Measurements from ENCODE around the gene UNC45A.
A peak's percentile ranks its signal among the peaks of the same experiment; 100 is the strongest.

The UNC45A gene

DNA sequence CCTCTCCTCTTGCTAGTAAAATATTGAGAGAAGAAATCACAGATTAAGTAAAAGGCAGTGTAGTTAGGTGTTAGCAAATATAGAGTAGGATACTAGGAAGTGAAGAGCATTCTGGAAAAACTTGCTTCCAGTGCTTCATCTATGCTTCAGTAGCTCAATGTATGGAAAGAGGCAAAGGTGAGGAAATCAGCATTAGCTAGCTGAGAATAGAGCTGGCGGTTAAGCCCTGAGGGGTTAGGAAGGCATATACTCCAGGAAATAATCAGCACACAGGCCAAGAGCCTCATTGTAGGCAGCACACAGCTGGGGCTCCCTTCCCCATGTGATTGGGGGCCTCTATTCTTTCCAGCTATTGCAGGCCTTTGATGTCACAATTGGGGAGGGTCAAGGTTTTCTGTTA, 33.3 kb downstream of the UNC45A start:
- no peak for DNase-seq

DNA sequence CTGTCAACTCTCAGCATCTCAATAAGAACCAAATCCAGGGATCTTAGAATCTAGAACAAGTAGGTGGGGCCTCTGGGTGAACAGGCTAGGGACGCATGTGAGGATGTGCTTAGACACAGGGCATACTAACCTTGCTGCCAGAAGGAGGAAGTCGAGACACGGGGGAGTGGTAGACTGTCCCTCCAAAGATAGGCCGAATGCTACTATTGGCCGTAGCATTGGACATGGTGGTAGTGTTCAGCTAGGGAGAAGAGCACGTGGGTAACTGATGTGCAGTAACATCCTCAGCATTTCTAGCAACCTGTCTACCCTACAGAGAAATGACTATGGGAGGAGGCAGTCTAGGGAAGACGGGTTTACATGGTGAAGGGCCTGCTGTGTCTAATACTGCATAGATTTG, 35.2 kb downstream of the UNC45A start:
- DNase-seq = no peak

DNA sequence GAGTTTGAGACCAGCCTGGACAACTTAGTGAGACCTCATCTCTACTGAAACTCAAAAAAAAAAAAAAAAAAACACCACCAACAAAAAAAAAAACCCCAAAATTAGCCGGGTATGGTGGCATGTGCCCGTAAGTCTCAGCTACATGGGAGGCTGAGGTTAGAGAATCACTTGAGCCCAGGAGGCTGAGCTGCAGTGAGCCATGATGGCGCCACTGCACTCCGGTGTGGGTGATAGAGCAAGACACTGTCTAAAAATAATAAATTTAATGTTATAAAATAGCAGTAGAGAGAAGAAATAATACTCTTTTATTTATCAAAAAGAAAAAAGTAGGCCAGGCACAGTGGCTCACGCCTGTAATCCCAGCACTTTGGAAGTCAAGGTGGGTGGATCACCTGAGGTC, 37.0 kb downstream of the UNC45A start:
- DNase-seq = no peak

DNA sequence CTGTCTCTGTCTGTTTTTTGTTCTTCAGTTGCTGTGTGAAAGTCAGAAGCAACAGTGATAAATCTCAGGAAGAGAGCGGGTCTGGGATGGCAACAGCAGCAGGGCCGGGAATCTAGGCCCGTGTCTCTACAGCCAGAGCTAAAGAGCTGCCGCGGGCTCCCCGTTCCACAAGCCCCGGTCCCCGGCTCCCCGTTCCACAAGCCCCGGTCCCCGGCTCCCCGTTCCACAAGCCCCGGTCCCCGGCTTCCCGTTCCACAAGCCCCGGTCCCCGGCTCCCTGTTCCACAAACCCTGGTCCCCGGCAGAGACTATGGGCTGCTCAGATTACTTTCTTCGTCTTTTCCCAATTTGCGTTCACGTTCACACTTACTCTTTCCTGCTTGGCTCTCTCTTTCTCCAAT, 39.1 kb downstream of the UNC45A start:
- no peak for DNase-seq

DNA sequence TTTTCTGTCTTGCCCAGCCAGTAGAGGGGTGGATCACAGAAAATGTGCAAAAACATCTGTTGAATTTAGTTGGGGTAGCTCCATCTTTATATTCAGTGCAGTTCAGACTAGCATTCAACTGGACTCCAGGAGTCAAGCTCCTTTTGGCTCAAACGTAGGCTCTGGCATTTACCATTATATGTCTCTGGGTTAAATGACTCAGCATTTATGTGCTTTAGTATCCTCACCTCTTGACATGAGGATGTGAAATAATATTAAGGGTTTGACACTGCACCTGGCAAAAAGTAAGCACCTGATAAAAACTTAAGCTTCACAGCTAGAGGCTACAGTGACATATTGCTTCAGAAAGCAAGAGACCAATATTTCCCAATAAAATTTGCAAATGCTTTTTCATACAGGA, 44.5 kb downstream of the UNC45A start:
- no peak for DNase-seq

DNA sequence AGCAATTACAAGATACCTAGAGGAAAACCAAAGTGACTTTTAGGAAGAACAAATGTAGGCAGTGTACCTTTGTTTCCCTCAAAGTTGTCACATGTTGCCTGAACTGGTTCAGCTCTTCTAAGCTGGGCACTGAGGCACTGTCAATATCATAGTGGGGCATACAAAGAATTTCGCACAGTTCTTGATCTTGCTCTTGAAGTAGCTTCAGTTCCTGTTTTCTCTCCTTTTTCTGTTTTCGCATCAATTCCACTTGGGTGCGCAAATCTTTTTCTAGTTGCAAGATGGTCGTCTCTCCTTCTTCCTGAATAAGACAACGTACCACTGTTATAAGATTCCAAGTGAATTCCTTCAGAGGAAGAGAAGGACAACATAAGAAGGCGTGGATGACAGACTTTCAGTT, 46.6 kb downstream of the UNC45A start:
- DNase-seq = no peak

DNA sequence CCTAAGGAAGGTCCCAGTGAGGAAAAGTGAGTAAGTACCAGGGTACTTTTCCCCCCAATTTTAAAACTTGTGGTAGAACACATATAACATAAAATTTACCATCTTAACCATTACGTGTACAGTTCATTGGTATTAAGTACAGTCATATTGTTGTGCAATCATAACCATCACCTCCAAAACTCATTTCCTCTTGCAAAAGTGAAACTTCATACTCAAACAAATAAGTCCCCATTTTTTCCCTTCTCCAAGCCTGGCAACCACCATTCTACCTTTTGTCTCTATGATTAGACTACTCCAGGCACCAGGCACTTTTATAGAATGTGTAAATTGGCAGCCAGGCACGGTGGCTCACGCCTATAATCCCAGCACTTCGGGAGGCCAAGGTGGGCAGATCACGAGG, 47.0 kb downstream of the UNC45A start:
- no peak for DNase-seq

DNA sequence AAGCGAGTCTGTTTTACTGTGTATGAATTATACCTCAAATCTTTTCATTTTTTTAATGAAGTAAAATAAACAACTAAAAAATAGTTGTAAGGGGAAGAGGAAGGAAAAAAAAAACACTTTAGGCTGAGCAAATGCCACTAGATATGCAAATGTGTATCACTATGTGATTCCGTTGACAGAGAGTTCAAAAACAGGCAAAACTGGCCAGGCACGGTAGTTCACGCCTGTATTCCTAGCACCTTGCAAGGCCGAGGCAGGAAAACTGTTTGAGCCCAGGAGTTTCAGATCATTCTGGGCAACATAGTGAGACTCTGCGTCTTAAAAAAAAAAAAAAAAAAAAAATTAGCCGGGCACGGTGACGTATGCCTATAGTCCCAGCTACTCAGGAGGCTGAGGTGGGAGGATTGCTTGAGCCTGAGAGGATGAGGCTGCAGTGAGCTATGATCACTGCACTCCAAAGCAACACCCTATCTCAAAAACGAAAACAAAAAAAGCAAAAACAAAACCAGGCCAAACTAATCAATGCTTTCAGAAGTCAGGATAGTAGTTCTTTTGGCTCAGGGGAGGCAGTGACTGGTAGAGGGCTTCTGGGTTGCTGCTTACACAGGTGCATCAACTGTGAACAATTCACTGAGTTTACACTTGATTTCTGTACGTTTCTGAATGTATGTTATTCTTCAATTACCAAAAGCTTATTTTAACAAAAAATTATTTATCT, 51.9 kb downstream of the UNC45A start:
- DNase-seq = no peak

DNA sequence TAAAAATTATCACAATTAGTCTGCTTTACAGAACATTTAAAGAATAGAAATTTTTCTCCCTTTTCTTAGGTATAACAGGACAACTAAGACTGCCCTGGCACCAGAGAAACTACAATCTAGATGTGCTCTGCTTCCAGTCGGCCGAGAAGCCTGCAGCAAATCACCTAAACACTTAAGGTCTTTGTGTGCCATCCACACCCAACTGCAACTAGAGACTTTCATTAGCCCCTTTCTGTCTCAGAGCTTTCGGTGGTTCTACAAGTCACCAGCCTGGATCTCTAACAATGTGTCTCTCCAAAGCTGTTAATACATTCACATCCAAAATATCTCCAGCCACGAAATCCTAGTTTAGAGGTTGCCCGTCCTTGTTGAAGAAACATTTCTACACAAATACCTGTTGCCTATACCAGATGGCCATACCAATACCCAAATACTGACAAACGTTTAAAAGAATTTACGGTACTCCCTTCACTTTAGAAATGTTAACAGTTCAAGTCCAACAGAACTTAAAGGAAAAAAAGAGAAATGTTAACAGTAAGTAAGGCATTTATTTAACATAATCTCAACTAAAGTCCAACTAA, 52.6 kb downstream of the UNC45A start:
- DNase-seq = no peak

DNA sequence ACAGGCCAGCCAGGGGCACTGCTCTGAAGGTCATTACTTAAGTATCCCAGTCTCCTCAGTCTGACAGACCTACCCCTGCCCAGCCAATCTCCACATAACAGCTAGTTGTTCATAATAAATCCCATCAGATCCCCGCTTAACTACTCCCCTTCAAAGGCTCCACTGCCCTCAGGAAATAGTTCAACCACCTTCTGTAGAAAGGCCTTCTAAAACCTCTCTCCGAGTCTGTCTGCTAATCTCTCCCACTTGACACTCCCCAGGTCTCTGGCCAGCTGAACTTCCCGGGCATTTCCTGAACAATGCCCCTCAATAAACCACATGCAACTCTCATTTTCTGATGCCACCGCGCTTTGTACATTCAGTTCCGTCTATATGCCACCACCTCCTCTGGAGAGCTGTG, 53.2 kb downstream of the UNC45A start:
- no peak for DNase-seq

DNA sequence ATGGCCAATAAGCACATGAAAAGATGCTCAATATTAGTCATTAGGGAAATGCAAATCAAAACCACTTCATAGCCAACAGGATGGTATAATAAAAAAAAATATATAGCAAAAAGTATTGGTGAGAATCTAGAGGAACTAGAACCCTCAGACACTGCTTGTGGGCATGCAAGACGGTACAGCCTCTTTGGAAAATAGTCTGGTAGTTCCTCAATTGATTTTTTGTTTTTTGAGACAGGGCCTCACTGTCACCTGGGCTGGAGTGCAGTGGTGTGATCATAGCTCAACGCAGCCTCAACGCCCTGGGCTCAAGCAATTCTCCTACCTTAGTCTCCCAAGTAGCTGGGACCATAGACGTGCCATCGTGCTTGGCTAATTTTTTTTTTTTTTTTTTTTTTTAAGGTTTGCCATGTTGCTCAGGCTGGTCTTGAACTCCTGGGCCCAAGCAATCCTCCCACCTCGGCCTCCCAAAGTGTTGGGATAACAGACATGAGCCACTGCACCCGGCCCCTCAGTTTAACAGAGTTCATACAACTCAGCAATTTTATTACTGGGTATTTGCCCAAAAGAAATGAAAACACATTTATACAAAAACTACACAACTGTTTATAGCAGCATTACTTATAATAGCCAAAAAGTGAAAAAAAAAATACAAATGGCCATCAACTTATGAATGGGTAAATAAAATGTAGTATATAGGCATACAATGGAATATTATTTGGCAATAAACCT, 54.1 kb downstream of the UNC45A start:
- DNase-seq = no peak

DNA sequence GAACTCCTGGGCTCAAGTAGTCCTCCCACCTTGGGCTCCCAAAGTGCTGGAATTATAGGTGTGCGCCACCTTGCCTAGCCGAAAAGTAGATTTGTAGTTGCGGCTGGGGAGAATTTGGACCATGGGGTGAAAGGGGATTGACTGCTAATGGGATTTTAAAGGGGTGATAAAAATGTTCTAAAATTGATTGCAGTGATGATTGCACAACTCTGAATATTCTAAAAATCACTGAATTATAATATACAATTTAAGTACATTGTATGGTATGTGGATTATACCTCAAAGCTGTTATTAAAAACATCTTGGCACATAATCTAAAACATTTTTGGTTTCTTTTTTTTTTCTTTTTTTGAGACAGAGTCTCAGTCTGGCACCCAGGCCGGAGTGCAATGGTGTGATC, 55.4 kb downstream of the UNC45A start:
- no peak for DNase-seq

DNA sequence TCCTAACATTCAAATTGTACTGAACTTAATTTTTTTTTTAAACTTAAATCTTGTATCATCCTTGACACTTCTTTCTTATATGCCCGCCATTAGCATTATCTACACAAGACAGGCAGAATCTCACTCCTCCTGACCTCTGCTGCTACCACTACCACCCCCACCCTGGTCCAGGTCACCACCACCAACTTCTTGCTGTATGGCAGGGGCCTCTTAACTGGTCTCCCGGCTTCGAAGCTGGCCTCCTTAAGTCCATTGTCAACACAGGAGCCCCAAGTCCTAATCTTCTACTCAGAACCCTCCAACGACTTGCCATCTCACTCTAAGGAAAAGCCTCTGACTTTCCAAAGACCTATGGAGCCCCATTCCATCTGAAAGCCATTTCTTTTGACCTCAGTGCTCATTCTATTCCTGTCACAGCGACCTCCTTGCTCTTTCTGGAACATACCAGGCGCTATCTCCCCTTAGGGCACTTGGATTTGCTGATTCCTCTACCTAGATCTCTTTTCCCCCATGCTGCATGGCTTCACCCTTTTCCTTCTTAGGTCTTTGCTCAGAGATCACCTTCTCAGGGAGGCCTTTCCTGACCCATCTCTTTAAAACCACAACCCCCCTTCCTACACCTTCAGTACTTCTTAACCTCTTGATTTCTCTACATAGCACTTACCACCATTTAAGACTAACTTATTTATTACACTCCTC, 56.7 kb downstream of the UNC45A start:
- no peak for DNase-seq

DNA sequence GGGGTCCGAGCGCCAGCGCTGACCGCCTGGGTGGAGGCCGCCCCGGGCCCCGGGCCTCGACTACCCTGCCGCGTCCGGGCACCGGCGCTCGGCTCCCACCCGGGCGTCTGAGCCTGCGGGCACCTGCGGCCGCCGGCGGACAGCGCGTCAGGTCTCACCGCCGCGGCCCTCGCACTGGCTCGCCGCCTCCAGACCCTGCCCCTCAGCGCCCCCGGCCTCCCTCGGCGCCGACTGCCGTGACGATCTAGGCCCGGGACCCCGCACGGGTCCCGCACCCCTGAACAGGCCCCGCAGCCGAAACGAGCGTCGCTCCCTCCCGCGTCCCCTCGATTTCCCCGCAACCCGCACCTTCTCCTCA, 59.0 kb downstream of the UNC45A start:
- DNase-seq = peak in 1 of 2 donors; percentile 10

DNA sequence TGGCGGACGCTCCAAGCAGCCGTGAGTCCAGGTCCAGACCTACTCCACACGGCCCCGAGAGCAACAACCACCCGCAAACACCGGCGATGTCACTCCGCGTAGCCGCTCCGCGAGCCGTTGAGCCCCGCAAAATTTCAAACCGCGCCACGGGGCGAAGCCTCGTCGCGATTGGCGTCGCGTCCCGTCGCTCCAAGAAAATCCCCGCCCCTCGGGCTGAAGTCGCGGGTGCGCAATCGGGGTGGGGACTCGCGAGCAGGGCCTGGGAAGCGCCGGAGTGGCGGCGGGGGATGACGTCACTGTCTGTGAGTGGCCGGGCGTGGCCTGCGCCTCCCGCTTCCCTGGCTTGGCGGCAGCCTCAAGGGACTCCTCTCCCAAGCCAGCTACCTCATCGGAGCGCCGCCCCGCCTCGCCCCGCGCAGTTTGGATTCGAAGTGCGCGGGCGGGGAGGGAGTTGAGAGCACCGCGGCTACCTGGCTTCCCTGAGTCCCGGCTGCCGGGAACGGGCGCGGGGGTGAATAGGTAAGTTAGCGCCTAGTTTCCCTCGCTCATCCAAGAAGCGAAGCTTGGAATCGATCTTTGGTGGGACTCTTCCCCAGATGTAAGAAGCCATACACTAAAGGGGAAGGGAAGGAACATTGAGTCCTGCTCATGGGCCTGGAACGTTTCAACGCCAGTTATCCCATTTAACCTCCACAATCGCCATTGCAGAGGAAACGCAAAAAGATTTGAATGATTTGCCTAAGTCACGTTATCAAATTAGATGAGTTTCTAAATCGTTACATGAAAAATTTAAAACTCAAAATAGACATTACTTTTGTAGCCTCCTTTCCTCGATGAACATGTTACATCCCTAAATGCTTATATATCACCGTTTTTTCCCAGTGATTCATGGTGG, 59.6 kb downstream of the UNC45A start, which contains the start of gene PRC1:
PRC1 (minus strand) TSS at position 119 of the 895 bp plus-strand sequence; CDS start at position 1, 118 bp downstream.
- DNase-seq = peak; percentile 96 to 98

DNA sequence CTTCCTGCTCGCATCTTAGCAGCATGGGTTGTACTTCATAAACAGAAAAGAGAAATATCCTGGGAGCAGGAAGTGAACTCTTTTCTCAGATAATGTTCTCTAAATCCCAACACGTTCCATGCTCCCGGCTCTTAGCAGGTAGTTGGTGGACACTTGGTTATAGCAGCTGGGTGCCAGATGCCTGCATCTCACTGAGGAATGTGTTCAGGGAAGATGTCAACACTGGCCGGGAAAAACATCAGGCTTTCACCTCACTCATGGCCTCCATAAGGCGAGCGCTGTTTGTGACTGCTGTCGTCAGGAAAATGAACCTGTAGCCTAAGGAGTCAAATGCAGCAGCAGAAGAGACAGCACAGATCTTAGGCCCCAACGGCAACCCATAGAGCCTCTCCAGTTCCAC, 63.7 kb downstream of the UNC45A start:
- DNase-seq = no peak

DNA sequence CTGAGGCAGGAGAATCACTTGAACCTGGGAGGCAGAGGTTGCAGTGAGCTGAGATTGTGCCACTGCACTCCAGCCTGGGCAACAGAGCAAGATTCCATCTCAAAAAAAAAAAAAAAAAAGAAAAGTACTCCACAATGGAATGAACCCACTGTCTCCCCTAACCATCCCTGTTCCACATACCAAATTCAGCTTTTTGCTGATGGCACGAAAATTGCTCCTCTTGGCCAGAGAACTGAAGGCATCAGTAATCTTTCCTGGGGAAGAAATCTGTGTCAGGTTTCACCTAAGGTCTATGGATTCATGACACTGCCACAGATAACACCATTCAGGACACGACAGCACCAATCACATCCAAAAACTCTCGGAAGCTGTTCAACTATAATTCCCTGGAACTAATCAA, 66.1 kb downstream of the UNC45A start:
- DNase-seq = no peak
